Renal pelvis (tissue), 4 donors: ENCODE data around the gene TRAF3IP1. TPM values are rescaled to one million over a fixed set of nuclear protein-coding genes. Genes with fewer than 3 reads are reported as not detected.

ENCODE experiments used
- DNase-seq: peaks from one replicate; pipeline ENCODE4 v3.0.0-alpha.2; 2013
- polyA plus RNA-seq, 3 donors: library from polyadenylated mRNA; unstranded; fragments of 120-200 nt; gene quantifications; one replicate each; pipeline ENCODE4 v1.2.1, GENCODE V29; 2013; ENCODE audit not compliant: insufficient read length in 3 of 3

TRAF3IP1 gene
- polyA plus RNA-seq, 3 donors: 20.2 to 27.4 (median 20.9) TPM

- no peak for DNase-seq
Measured at GRCh38 chr2:238406221-238406997, 86.1 kb downstream of the TRAF3IP1 start.

GRCh38 chr2:238406998-238407285 is 86.6 kb downstream of the TRAF3IP1 start:
- no peak for DNase-seq

- DNase-seq: no peak
Measured at GRCh38 chr2:238407566-238407965, 87.2 kb downstream of the TRAF3IP1 start.

- DNase-seq: no peak
Measured at GRCh38 chr2:238408615-238409340, 88.5 kb downstream of the TRAF3IP1 start.

- no peak for DNase-seq
Measured at GRCh38 chr2:238409341-238410199, 89.3 kb downstream of the TRAF3IP1 start.

- no peak for DNase-seq
Measured at GRCh38 chr2:238412067-238412767, 91.9 kb downstream of the TRAF3IP1 start.

- DNase-seq: no peak
Measured at GRCh38 chr2:238413368-238413767, 93.0 kb downstream of the TRAF3IP1 start.

- no peak for DNase-seq
Measured at GRCh38 chr2:238415036-238415764, 94.9 kb downstream of the TRAF3IP1 start.

- DNase-seq: no peak
Measured at GRCh38 chr2:238415893-238416292, 95.6 kb downstream of the TRAF3IP1 start.

GRCh38 chr2:238418196-238418998 is 98.1 kb downstream of the TRAF3IP1 start:
- peak; percentile 66 for DNase-seq

- no peak for DNase-seq
Measured at GRCh38 chr2:238418999-238419546, 98.8 kb downstream of the TRAF3IP1 start.

GRCh38 chr2:238420442-238420841 is 100.1 kb downstream of the TRAF3IP1 start:
- DNase-seq: peak; percentile 2

- peak; percentile 4 for DNase-seq
Measured at GRCh38 chr2:238420878-238421694, 100.8 kb downstream of the TRAF3IP1 start.

- no peak for DNase-seq
Measured at GRCh38 chr2:238421695-238422035, 101.3 kb downstream of the TRAF3IP1 start.

- no peak for DNase-seq
Measured at GRCh38 chr2:238422285-238422684, 102.0 kb downstream of the TRAF3IP1 start.

- no peak for DNase-seq
Measured at GRCh38 chr2:238422940-238423339, 102.6 kb downstream of the TRAF3IP1 start.

- no peak for DNase-seq
Measured at GRCh38 chr2:238423561-238424312, 103.4 kb downstream of the TRAF3IP1 start.

GRCh38 chr2:238424313-238424700 is 104.0 kb downstream of the TRAF3IP1 start:
- no peak for DNase-seq
